Neural progenitor cell (in vitro differentiated cells): ENCODE data around the gene CREBBP. TPM values are rescaled to one million over a fixed set of nuclear protein-coding genes. Genes with fewer than 3 reads are reported as not detected.

Experiments used
- DNase-seq: peaks from one replicate; pipeline ENCODE4 v3.0.0-alpha.2; 2016; ENCODE audit warnings: low spot score
- H2AFZ ChIP-seq: fragments of 200-600 bp; sonication (generic); replicated peaks from 2 replicates; pipeline ENCODE4 v1.6.1; 2016; ENCODE audit warnings: antibody characterized with exemption
- H3F3A ChIP-seq: fragments of 200-600 bp; sonication (generic); 2 replicates; pipeline ENCODE4 v1.6.1; 2016; ENCODE audit warnings: antibody characterized with exemption, low read depth
- H3K27ac ChIP-seq: fragments of 200-600 bp; sonication (generic); 2 replicates; pipeline ENCODE4 v1.5.1; 2016; ENCODE audit warnings: mild to moderate bottlenecking
- H3K27me3 ChIP-seq: fragments of 200-600 bp; sonication (generic); 2 replicates; pipeline ENCODE4 v1.6.1; 2016; ENCODE audit warnings: mild to moderate bottlenecking, moderate library complexity
- H3K36me3 ChIP-seq: fragments of 200-600 bp; sonication (generic); 2 replicates; pipeline ENCODE4 v1.5.1; 2016
- H3K4me1 ChIP-seq: fragments of 200-600 bp; sonication (generic); 2 replicates; pipeline ENCODE4 v1.6.1; 2016; ENCODE audit warnings: mixed run types
- H3K4me2 ChIP-seq: fragments of 200-600 bp; sonication (generic); 2 replicates; pipeline ENCODE4 v1.6.1; 2016
- H3K4me3 ChIP-seq: fragments of 200-600 bp; sonication (generic); 2 replicates; pipeline ENCODE4 v1.5.1; 2016
- H3K79me2 ChIP-seq: fragments of 200-600 bp; sonication (generic); 2 replicates; pipeline ENCODE4 v1.6.1; 2016; ENCODE audit warnings: low read depth
- H3K9ac ChIP-seq: fragments of 200-600 bp; sonication (generic); 2 replicates; pipeline ENCODE4 v1.6.1; 2016
- H3K9me3 ChIP-seq: fragments of 200-600 bp; sonication (generic); 2 replicates; pipeline ENCODE4 v1.5.1; 2016; ENCODE audit warnings: low read depth
- H4K20me1 ChIP-seq: fragments of 200-600 bp; sonication (generic); 2 replicates; pipeline ENCODE4 v1.6.1; 2016; ENCODE audit warnings: low read depth
- H3K27ac Mint-ChIP-seq: 3 replicates; pipeline ENCODE4 v1.8.0; 2021; ENCODE audit warnings: mixed read lengths
- H3K27me3 Mint-ChIP-seq: 2 replicates; pipeline ENCODE4 v1.8.0; 2022; ENCODE audit warnings: low read depth, mild to moderate bottlenecking, inconsistent platforms, moderate library complexity, mixed read lengths; ENCODE audit not compliant: insufficient read depth
- H3K36me3 Mint-ChIP-seq: 3 replicates; pipeline ENCODE4 v1.8.0; 2021; ENCODE audit warnings: mixed read lengths
- H3K4me1 Mint-ChIP-seq: 3 replicates; pipeline ENCODE4 v1.8.0; 2021; ENCODE audit warnings: mixed read lengths
- H3K4me3 Mint-ChIP-seq: 3 replicates; pipeline ENCODE4 v1.8.0; 2021; ENCODE audit warnings: mild to moderate bottlenecking, moderate library complexity, mixed read lengths
- H3K9me3 Mint-ChIP-seq: 3 replicates; pipeline ENCODE4 v1.8.0; 2020; ENCODE audit warnings: mixed read lengths
- EZH2 ChIP-seq: fragments of 200-600 bp; sonication (generic); IDR thresholded peaks from 2 replicates; pipeline ENCODE4 v1.6.1; 2017; ENCODE audit warnings: antibody characterized with exemption, mild to moderate bottlenecking, moderate library complexity
- EZH2phosphoT487 ChIP-seq: fragments of 200-600 bp; sonication (generic); IDR thresholded peaks from 2 replicates; pipeline ENCODE4 v1.6.1; 2017; ENCODE audit warnings: antibody characterized with exemption
- total RNA-seq: library from RNA; depleted of rRNA; stranded (reverse); fragments of >200 nt; gene quantifications from 2 replicates; pipeline ENCODE4 v1.2.3, GENCODE V29; 2015; ENCODE audit warnings: low replicate concordance
- TF ChIP-seq, protein P1 (sequence below): fragments of 200-600 bp; sonication (generic); IDR thresholded peaks from 2 replicates; pipeline ENCODE4 v1.5.1; 2017; ENCODE audit warnings: antibody characterized with exemption, mild to moderate bottlenecking

The CREBBP gene
- total RNA-seq, 1 donor from 2014 or later, result 60.6 TPM

DNA sequence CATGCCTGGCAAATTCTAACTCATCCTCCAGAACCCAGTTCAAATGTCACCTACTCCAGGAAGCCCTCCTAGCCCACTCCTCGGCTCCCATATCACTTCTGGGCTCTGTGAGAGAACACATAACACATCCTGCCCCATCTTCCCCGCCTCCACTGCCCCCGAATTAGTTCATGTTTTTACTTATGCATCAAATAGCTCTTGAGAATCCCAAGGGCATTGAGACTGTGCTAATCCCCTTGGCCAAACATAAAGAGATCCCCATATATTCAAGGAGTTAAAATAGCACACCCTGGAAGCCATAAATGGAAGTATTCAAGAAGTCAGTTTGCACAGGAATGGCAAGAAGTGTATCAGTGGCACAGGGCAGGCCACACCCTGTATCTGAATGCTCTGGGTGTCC is 2.0 kb upstream of the CREBBP start:
- Histone ChIP-seq H3K27ac (no peak overlapping the region), H3K9ac (no peak overlapping the region), H3K27me3 (no peaks in the 10 kb centered on the region), H3K4me1 (peaks cover 16% of the 10 kb centered on the region), H3K4me3 (no peak overlapping the region), H3K79me2 (peaks cover 23% of the 10 kb centered on the region), H3K36me3 (no peaks in the 10 kb centered on the region), H2AFZ (no peak overlapping the region), H3F3A (no peaks in the 10 kb centered on the region), H4K20me1 (peaks cover 22% of the 10 kb centered on the region), H3K9me3 (no peaks in the 10 kb centered on the region), H3K4me2 (no peak overlapping the region)
- Mint-ChIP-seq H3K27me3 (peaks cover 7% of the 10 kb centered on the region), H3K27ac (peak overlapping the region; percentile 4), H3K36me3 (peaks cover 14% of the 10 kb centered on the region), H3K4me1 (peaks cover 29% of the 10 kb centered on the region), H3K9me3 (peaks cover 7% of the 10 kb centered on the region), H3K4me3 (peak overlapping the region; percentile 84)
- TF ChIP-seq, protein P1, sequence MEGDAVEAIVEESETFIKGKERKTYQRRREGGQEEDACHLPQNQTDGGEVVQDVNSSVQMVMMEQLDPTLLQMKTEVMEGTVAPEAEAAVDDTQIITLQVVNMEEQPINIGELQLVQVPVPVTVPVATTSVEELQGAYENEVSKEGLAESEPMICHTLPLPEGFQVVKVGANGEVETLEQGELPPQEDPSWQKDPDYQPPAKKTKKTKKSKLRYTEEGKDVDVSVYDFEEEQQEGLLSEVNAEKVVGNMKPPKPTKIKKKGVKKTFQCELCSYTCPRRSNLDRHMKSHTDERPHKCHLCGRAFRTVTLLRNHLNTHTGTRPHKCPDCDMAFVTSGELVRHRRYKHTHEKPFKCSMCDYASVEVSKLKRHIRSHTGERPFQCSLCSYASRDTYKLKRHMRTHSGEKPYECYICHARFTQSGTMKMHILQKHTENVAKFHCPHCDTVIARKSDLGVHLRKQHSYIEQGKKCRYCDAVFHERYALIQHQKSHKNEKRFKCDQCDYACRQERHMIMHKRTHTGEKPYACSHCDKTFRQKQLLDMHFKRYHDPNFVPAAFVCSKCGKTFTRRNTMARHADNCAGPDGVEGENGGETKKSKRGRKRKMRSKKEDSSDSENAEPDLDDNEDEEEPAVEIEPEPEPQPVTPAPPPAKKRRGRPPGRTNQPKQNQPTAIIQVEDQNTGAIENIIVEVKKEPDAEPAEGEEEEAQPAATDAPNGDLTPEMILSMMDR, result no peak
- no peak for TF ChIP-seq EZH2phosphoT487
- DNase-seq, result no peak

DNA sequence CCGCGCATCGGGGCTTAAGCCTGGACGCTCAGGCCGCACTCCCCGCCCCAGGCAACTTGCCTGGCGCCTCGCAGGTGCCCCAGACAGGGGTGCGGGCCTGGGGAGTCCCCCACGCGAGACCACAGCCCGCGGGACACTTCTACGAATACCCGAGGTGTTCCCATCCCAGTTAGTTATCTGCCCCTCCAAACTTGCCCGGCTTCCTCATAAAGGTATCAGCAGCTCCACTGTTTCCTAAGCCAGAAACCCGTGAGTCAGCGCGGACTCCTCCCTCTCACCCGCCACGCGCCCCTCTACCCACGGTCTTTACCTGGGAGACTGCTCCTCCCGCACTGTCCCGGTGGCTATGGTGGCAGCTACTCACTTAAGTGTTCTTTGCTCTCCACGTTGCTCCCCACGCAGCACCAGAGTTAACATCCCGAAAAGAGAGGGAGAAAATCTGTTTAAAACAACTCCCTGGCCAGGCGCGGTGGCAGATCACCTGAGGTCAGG is 1.0 kb upstream of the CREBBP start:
- H3K27me3 Mint-ChIP-seq, result peaks cover 7% of the 10 kb centered on the region
- no peak for TF ChIP-seq EZH2phosphoT487
- no peak for TF ChIP-seq EZH2
- no peak overlapping the region for H3K27ac ChIP-seq
- H3K4me2 ChIP-seq, result peak overlapping the region; percentile 85
- H2AFZ ChIP-seq, result no peak overlapping the region
- peak overlapping the region; percentile 84 for H3K4me3 Mint-ChIP-seq
- H3K79me2 ChIP-seq, result peaks cover 33% of the 10 kb centered on the region
- peak overlapping the region; percentile 66 for H3K27ac Mint-ChIP-seq
- peak overlapping the region; percentile 59 for H3K9ac ChIP-seq
- peak overlapping the region; percentile 52 for H3K4me3 ChIP-seq
- H3K9me3 Mint-ChIP-seq, result peaks cover 8% of the 10 kb centered on the region
- no peaks in the 10 kb centered on the region for H3K9me3 ChIP-seq
- peaks cover 39% of the 10 kb centered on the region for H3K4me1 Mint-ChIP-seq
- DNase-seq, result no peak
- peaks cover 32% of the 10 kb centered on the region for H4K20me1 ChIP-seq
- H3K4me1 ChIP-seq, result peaks cover 24% of the 10 kb centered on the region
- no peaks in the 10 kb centered on the region for H3F3A ChIP-seq
- H3K36me3 Mint-ChIP-seq, result peaks cover 21% of the 10 kb centered on the region
- no peaks in the 10 kb centered on the region for H3K36me3 ChIP-seq
- H3K27me3 ChIP-seq, result no peaks in the 10 kb centered on the region

DNA sequence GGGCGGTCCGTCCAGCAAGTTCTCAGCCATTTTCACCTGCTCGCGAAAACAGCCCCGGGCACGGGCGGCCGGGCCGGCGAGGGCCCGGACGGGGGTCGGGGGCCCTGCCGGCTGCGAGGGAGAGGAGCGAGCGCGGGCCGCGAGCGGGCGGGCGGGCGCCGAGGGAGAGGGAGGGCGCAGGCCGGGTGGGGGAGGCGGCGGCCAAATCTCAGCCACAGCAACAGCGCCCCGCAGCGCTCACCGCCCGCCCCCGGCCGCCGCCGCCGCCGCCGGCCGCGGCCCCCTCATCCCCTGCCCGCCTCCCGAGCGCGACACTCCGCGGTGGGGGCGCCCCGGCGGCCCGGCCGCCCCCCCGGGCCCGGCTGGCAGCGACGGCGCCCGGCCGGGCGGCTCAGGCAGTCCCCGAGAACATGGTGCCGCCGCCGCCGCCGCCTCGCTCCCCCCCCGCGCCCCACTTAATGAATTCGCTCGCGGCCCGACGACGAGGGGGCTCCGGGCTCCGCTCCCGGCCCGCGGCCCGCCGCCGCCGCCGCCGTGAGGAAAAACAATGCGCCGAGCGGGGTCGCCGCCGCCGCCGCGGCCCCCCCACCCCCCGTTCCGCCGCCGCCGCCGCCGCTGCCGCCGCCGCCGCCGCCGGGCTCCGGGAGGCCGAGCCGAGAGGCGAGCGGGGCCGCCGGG is 487 bp downstream of the CREBBP start:
- Histone ChIP-seq H4K20me1 (peaks cover 48% of the 10 kb centered on the region), H3K79me2 (peaks cover 48% of the 10 kb centered on the region), H2AFZ (no peak overlapping the region), H3K27me3 (no peaks in the 10 kb centered on the region), H3K36me3 (no peaks in the 10 kb centered on the region), H3K4me2 (peak overlapping the region; percentile 91), H3F3A (no peaks in the 10 kb centered on the region), H3K4me1 (peaks cover 34% of the 10 kb centered on the region), H3K27ac (peak overlapping the region; percentile 74), H3K4me3 (peak overlapping the region; percentile 99), H3K9ac (peak overlapping the region; percentile 85), H3K9me3 (no peaks in the 10 kb centered on the region)
- TF ChIP-seq EZH2, result no peak
- TF ChIP-seq, protein P1, result no peak
- Mint-ChIP-seq H3K9me3 (peaks cover 11% of the 10 kb centered on the region), H3K27ac (no peak overlapping the region), H3K27me3 (peaks cover 5% of the 10 kb centered on the region), H3K4me1 (peaks cover 50% of the 10 kb centered on the region), H3K36me3 (peaks cover 29% of the 10 kb centered on the region), H3K4me3 (peak overlapping the region; percentile 96)
- DNase-seq, result peak; percentile 82
